Heart left ventricle (tissue), 13 donors: ENCODE data around the gene NINJ1.

Experiments used
- POLR2A ChIP-seq, 2 donors: fragments of 450-650 bp; IDR thresholded peaks; one replicate each; pipeline ENCODE4 v1.6.1; 2017; ENCODE audit warnings: antibody characterized with exemption in 2 of 2, mild to moderate bottlenecking in 2 of 2, moderate library complexity in 2 of 2
- TF ChIP-seq, protein P1 (sequence below), 12 donors: fragments of 200-600 bp; sonication (generic) in 4 of 12; IDR thresholded peaks; one replicate each; pipeline versions ENCODE4 v1.5.0 to v1.8.0; 2018 to 2022; ENCODE audit warnings: antibody characterized with exemption in 12 of 12, mild to moderate bottlenecking in 5 of 12
- donor health status: ischemic (EF 13 %, LVEDD 7.1; RV severe dilation, severe dysfunction).
- donor health status: DM: no; HTN: yes; CAD: no.
- donor health status: DM: no; HTN: no; CAD: no.
- donor health status: ischemic (EF 25% LVEDD 6.9; RV normal size, moderate dysfunction).
- donor health status: ischemic (EF 25% LVEDD 5.7; RV mildly dilated, moderate dysfunction).
- donor health status: ischemic (EF 35%, LVEDD 5.7; RV mildly dilated, moderate dysfunction).
- donor health status: nonischemic (EF 11% LVEDD 7.7; RV severe dilation, severe dysfunction).
- donor health status: DM: yes; HTN: yes; CAD: no.
- donor health status: PGD.
- donor health status: ischemic (EF 29% LVEDD 5.4; RV normal size, mild dysfunction).
- donor health status: nonischemic (EF 23%, LVEDD 6.1; RV moderate dilation, normal function).

DNA sequence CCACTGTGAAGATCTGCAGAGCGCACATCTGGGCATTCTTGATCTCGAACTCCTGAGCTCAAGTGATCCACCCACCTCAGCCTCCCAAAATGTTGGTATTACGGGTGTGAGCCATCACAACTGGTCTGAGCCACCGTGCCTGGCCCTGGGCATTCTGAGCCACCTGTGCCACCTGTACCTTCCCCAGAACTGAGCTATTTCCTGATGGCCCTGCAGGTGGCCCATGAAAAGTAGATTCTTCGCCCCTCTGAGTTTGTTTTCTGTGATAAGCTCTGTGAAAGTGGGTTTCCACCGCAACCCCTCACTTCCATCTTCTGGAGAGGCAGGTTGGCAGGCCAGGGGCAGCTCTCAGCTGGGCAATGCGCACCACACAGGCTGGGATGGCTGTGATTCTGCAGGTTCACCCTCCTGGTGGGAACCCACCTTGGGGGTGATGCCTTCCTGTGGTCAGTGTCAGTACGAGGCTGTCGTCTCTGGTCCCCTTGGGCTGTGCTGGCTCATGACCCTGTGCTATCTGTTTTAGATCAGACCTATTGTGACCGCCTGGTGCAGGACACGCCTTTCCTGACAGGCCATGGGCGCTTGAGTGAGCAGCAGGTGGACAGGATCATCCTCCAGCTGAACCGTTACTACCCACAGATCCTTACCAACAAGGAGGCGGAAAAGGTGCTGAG, 26.8 kb downstream of the NINJ1 start:
- TF ChIP-seq, protein P1, sequence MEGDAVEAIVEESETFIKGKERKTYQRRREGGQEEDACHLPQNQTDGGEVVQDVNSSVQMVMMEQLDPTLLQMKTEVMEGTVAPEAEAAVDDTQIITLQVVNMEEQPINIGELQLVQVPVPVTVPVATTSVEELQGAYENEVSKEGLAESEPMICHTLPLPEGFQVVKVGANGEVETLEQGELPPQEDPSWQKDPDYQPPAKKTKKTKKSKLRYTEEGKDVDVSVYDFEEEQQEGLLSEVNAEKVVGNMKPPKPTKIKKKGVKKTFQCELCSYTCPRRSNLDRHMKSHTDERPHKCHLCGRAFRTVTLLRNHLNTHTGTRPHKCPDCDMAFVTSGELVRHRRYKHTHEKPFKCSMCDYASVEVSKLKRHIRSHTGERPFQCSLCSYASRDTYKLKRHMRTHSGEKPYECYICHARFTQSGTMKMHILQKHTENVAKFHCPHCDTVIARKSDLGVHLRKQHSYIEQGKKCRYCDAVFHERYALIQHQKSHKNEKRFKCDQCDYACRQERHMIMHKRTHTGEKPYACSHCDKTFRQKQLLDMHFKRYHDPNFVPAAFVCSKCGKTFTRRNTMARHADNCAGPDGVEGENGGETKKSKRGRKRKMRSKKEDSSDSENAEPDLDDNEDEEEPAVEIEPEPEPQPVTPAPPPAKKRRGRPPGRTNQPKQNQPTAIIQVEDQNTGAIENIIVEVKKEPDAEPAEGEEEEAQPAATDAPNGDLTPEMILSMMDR (IDR thresholded peaks at IDR 0.05): no peak
- TF ChIP-seq POLR2A (IDR thresholded peaks at IDR 0.05): no peak
